Ishikawa (cell line): ENCODE results near the gene GPN2.

Source experiments
- CEBPB ChIP-seq: IDR thresholded peaks from 2 replicates; pipeline ENCODE4 v1.6.1; 2012
- CREB1 ChIP-seq: IDR thresholded peaks from 2 replicates; pipeline ENCODE4 v1.6.1; 2012; ENCODE audit warnings: low read depth
- EGR1 ChIP-seq: IDR thresholded peaks from 2 replicates; pipeline ENCODE4 v1.6.1; 2012
- EP300 ChIP-seq: IDR thresholded peaks from 2 replicates; pipeline ENCODE4 v1.6.1; 2012; ENCODE audit warnings: borderline replicate concordance
- FOXM1 ChIP-seq: IDR thresholded peaks from 2 replicates; pipeline ENCODE4 v1.6.1; 2012; ENCODE audit warnings: low read depth, borderline replicate concordance
- MAX ChIP-seq: IDR thresholded peaks from 2 replicates; pipeline ENCODE4 v1.6.1; 2012
- NFIC ChIP-seq: IDR thresholded peaks from 2 replicates; pipeline ENCODE4 v1.6.1; 2012
- RAD21 ChIP-seq: IDR thresholded peaks from 2 replicates; pipeline ENCODE4 v1.6.1; 2012; ENCODE audit warnings: low read depth
- REST ChIP-seq: IDR thresholded peaks from 2 replicates; pipeline ENCODE4 v1.6.1; 2012; ENCODE audit warnings: low read depth, mild to moderate bottlenecking
- TAF1 ChIP-seq: IDR thresholded peaks from 2 replicates; pipeline ENCODE4 v1.6.1; 2012; ENCODE audit warnings: low read depth, mild to moderate bottlenecking
- TCF12 ChIP-seq: IDR thresholded peaks from 2 replicates; pipeline ENCODE4 v1.6.1; 2012; ENCODE audit warnings: low read depth
- TEAD4 ChIP-seq: IDR thresholded peaks from 2 replicates; pipeline ENCODE4 v1.6.1; 2012
- USF1 ChIP-seq: IDR thresholded peaks from 2 replicates; pipeline ENCODE4 v1.6.1; 2012
- YY1 ChIP-seq: IDR thresholded peaks from 2 replicates; pipeline ENCODE4 v1.6.1; 2012; ENCODE audit warnings: low read depth
- ZBTB7A ChIP-seq: IDR thresholded peaks from 2 replicates; pipeline ENCODE4 v1.6.1; 2012; ENCODE audit warnings: low read depth

Gene GPN2

GRCh38 chr1:26921126-26921539, 31.1 kb upstream of the GPN2 start:
- TF ChIP-seq EGR1 (no peak), TCF12 (no peak), USF1 (no peak), CREB1 (no peak), CEBPB (no peak), NFIC (no peak), MAX (no peak), REST (no peak), FOXM1 (no peak), TAF1 (no peak), ZBTB7A (no peak), EP300 (no peak), RAD21 (no peak), YY1 (no peak), TEAD4 (no peak)

GRCh38 chr1:26915204-26915842, 25.2 kb upstream of the GPN2 start:
- TF ChIP-seq NFIC: no peak
- TF ChIP-seq TAF1: no peak
- TF ChIP-seq USF1: no peak
- no peak for TF ChIP-seq MAX
- TF ChIP-seq CEBPB: no peak

- TF ChIP-seq RAD21: no peak
- TF ChIP-seq TAF1: no peak
- TF ChIP-seq CEBPB: no peak
- TF ChIP-seq MAX: no peak
- TF ChIP-seq FOXM1: no peak
- TF ChIP-seq CREB1: no peak
- no peak for TF ChIP-seq EGR1
- no peak for TF ChIP-seq TCF12
- TF ChIP-seq REST: no peak
- TF ChIP-seq TEAD4: no peak
- TF ChIP-seq YY1: no peak
- TF ChIP-seq USF1: no peak
- TF ChIP-seq ZBTB7A: no peak
- TF ChIP-seq NFIC: no peak
- no peak for TF ChIP-seq EP300
Observed at GRCh38 chr1:26913754-26914619, 23.9 kb upstream of the GPN2 start, which contains the start of gene NR0B2. Gene NR0B2, minus strand, starts transcription at chr1:26913975. Its CDS starts 35 bp downstream, at chr1:26913940.

- TF ChIP-seq EP300 (no peak), CREB1 (no peak), REST (no peak), TEAD4 (no peak), TCF12 (no peak), YY1 (no peak), EGR1 (no peak), MAX (no peak), RAD21 (no peak), CEBPB (no peak), NFIC (no peak), TAF1 (no peak)
Observed at GRCh38 chr1:26913389-26913753, 23.3 kb upstream of the GPN2 start.
